H1 (cell line): Measurements from ENCODE around the gene LRRC14B. TPM values are rescaled to one million over a fixed set of nuclear protein-coding genes. Genes with fewer than 3 reads are reported as not detected.

Experiments used
- CTCF ChIA-PET: fragments of 300-600 bp; sonication (Branson Sonifier 250); formaldehyde crosslinking; loops from one replicate; lab custom pipeline; 2021; ENCODE audit not compliant: partially characterized antibody; lab: Charles Lee
- POLR2A ChIA-PET: fragments of 300-600 bp; sonication (Branson Sonifier 250); formaldehyde crosslinking; loops from one replicate; lab custom pipeline; 2021; ENCODE audit warnings: inconsistent platforms; ENCODE audit not compliant: partially characterized antibody; lab: Charles Lee
- DNase-seq, 2 experiments: peaks; one replicate each; pipeline versions ENCODE4 v3.0.0 to v3.0.0-alpha.2; 2010 to 2022; ENCODE audit warnings: low spot score in 2 of 2, low read depth in 1 of 2, mixed read lengths in 1 of 2
- FAIRE-seq: peaks from 2 replicates; lab custom pipeline; 2011; peaks lifted over from hg19 to GRCh38; lab: Jason Lieb, UNC
- H2AFZ ChIP-seq: 2 replicates; pipeline ENCODE4 v1.8.1; 2012; ENCODE audit warnings: low read length, inconsistent platforms
- H2AK5ac ChIP-seq: 2 replicates; pipeline ENCODE4 v1.6.1; 2013; ENCODE audit warnings: low read depth, low read length
- H2BK120ac ChIP-seq: replicated peaks from 2 replicates; pipeline ENCODE3; 2013; ENCODE audit warnings: low read depth, low read length, inconsistent platforms
- H2BK12ac ChIP-seq: 2 replicates; pipeline ENCODE4 v1.6.1; 2013; ENCODE audit warnings: low read depth, low read length
- H2BK15ac ChIP-seq: 2 replicates; pipeline ENCODE4 v1.6.1; 2013; ENCODE audit warnings: low read length
- H2BK20ac ChIP-seq: 2 replicates; pipeline ENCODE4 v1.6.1; 2013; ENCODE audit warnings: low read length
- H2BK5ac ChIP-seq: 2 replicates; pipeline ENCODE4 v1.6.1; 2013; ENCODE audit warnings: low read depth, low read length
- H3K14ac ChIP-seq: 2 replicates; pipeline ENCODE4 v1.6.1; 2013; ENCODE audit warnings: inconsistent platforms; ENCODE audit not compliant: insufficient read length
- H3K18ac ChIP-seq: 2 replicates; pipeline ENCODE4 v1.6.1; 2013; ENCODE audit warnings: low read length; ENCODE audit errors: extremely low read depth
- H3K23ac ChIP-seq: 2 replicates; pipeline ENCODE4 v1.6.1; 2013; ENCODE audit warnings: inconsistent platforms; ENCODE audit not compliant: insufficient read length
- H3K23me2 ChIP-seq: 2 replicates; pipeline ENCODE4 v1.6.1; 2013; ENCODE audit warnings: low read depth, low read length
- H3K27ac ChIP-seq: 2 replicates; pipeline ENCODE4 v1.6.1; 2011; ENCODE audit warnings: low read depth, low read length, inconsistent platforms
- H3K27me3 ChIP-seq, 4 experiments: replicated peaks in 1 of 4; 1 replicate in 1 of 4; 2 replicates in 3 of 4; pipeline versions ENCODE4 v1.6.1 to v1.8.1; 2011 to 2013; ENCODE audit warnings: low read length in 3 of 4, mild to moderate bottlenecking in 3 of 4, inconsistent platforms in 2 of 4, mixed read lengths in 2 of 4, moderate library complexity in 1 of 4; ENCODE audit not compliant: control insufficient read depth in 3 of 4, insufficient read depth in 3 of 4; ENCODE audit errors: extremely low read depth in 1 of 4
- H3K36me3 ChIP-seq, 4 experiments: 2 replicates each; pipeline versions ENCODE4 v1.6.1 to v1.8.1; 2011 to 2013; ENCODE audit warnings: mild to moderate bottlenecking in 4 of 4, low read length in 3 of 4, moderate library complexity in 2 of 4, control low read depth in 1 of 4, inconsistent platforms in 1 of 4; ENCODE audit not compliant: insufficient read depth in 4 of 4, control insufficient read depth in 2 of 4
- H3K4ac ChIP-seq: replicated peaks from 2 replicates; pipeline ENCODE3; 2013; ENCODE audit warnings: low read length, low read depth, mixed read lengths, inconsistent platforms; ENCODE audit not compliant: insufficient read length
- H3K4me1 ChIP-seq, 4 experiments: replicated peaks in 1 of 4; 1 replicate in 1 of 4; 2 replicates in 3 of 4; pipeline versions ENCODE4 v1.6.1 to v1.8.1; 2011 to 2013; ENCODE audit warnings: low read length in 3 of 4, inconsistent platforms in 2 of 4, mixed read lengths in 1 of 4; ENCODE audit not compliant: insufficient read depth in 4 of 4, control insufficient read depth in 3 of 4
- H3K4me2 ChIP-seq, 2 experiments: 2 replicates each; pipeline versions ENCODE4 v1.6.1 to v1.8.1; 2011 to 2013; ENCODE audit warnings: low read depth in 2 of 2, low read length in 2 of 2, control low read depth in 1 of 2, inconsistent platforms in 1 of 2, mild to moderate bottlenecking in 1 of 2; ENCODE audit not compliant: insufficient read depth in 1 of 2
- H3K4me3 ChIP-seq, 4 experiments: fragments of 200-600, 300-600 bp in 1 of 4; sonication (generic), shearing (Covaris generic), sonication (Bioruptor Twin) in 1 of 4; 2 replicates each; pipeline versions ENCODE4 v1.5.1 to v1.8.1; 2011 to 2016; ENCODE audit warnings: low read length in 4 of 4, low read depth in 3 of 4, control low read depth in 2 of 4, inconsistent platforms in 2 of 4, mild to moderate bottlenecking in 2 of 4, mixed read lengths in 1 of 4, moderate library complexity in 1 of 4; ENCODE audit not compliant: insufficient read depth in 2 of 4; ENCODE audit errors: extremely low read depth in 1 of 4
- H3K56ac ChIP-seq: replicated peaks from 2 replicates; pipeline ENCODE3; 2013; ENCODE audit warnings: low read depth, mild to moderate bottlenecking, mixed read lengths, low read length, inconsistent platforms; ENCODE audit not compliant: insufficient read length
- H3K79me1 ChIP-seq: 2 replicates; pipeline ENCODE4 v1.6.1; 2013; ENCODE audit warnings: low read depth, low read length, control low read depth
- H3K79me2 ChIP-seq, 2 experiments: 2 replicates each; pipeline versions ENCODE4 v1.6.1 to v1.8.1; 2012 to 2013; ENCODE audit warnings: low read length in 2 of 2, mild to moderate bottlenecking in 2 of 2, inconsistent platforms in 1 of 2; ENCODE audit not compliant: insufficient read depth in 2 of 2, control insufficient read depth in 1 of 2
- H3K9ac ChIP-seq, 4 experiments: replicated peaks in 1 of 4; 1 replicate in 1 of 4; 2 replicates in 3 of 4; pipeline versions ENCODE4 v1.6.1 to v1.8.1; 2011 to 2013; ENCODE audit warnings: low read depth in 3 of 4, low read length in 3 of 4, control low read depth in 2 of 4, mild to moderate bottlenecking in 2 of 4, moderate library complexity in 2 of 4, inconsistent platforms in 1 of 4; ENCODE audit errors: extremely low read depth in 1 of 4
- H3K9me3 ChIP-seq, 2 experiments: 2 replicates each; pipeline versions ENCODE4 v1.6.1 to v1.8.1; 2012 to 2013; ENCODE audit warnings: mild to moderate bottlenecking in 2 of 2, moderate library complexity in 2 of 2, control low read depth in 1 of 2, inconsistent platforms in 1 of 2, low read depth in 1 of 2, low read length in 1 of 2, mixed read lengths in 1 of 2; ENCODE audit not compliant: insufficient read depth in 2 of 2
- H4K20me1 ChIP-seq, 2 experiments: replicated peaks in 1 of 2; 2 replicates each; pipeline versions ENCODE3 to v1.8.1; 2011 to 2013; ENCODE audit warnings: inconsistent platforms in 2 of 2, low read length in 2 of 2, mild to moderate bottlenecking in 1 of 2; ENCODE audit not compliant: insufficient read depth in 2 of 2, control insufficient read depth in 1 of 2
- H4K5ac ChIP-seq: 2 replicates; pipeline ENCODE4 v1.6.1; 2013; ENCODE audit warnings: low read length, low read depth, mixed read lengths, inconsistent platforms; ENCODE audit not compliant: insufficient read length
- H4K8ac ChIP-seq: 2 replicates; pipeline ENCODE4 v1.8.0; 2013; ENCODE audit warnings: mild to moderate bottlenecking, moderate library complexity, low read length, inconsistent platforms; ENCODE audit not compliant: insufficient read depth; ENCODE audit errors: extremely low read depth
- H4K91ac ChIP-seq: replicated peaks from 2 replicates; pipeline ENCODE3; 2013; ENCODE audit warnings: low read length, mixed read lengths, inconsistent platforms; ENCODE audit not compliant: insufficient read length
- EGR1 ChIP-seq: IDR thresholded peaks from 2 replicates; pipeline ENCODE4 v1.6.1; 2011; ENCODE audit warnings: low read depth, low read length, borderline replicate concordance
- GTF2F1 ChIP-seq: IDR thresholded peaks from 2 replicates; pipeline ENCODE4 v1.6.1; 2012; ENCODE audit warnings: low read depth, low read length, improper control_type of control experiment, borderline replicate concordance
- KDM4A ChIP-seq: IDR thresholded peaks from one replicate; pipeline ENCODE4 v1.7.1; 2012; ENCODE audit warnings: low read depth, mild to moderate bottlenecking, moderate library complexity, low read length, inconsistent platforms; ENCODE audit not compliant: severe bottlenecking
- RBBP5 ChIP-seq: IDR thresholded peaks from 2 replicates; pipeline ENCODE4 v1.7.1; 2012; ENCODE audit warnings: low read depth, mild to moderate bottlenecking, inconsistent platforms, low read length, moderate library complexity, borderline replicate concordance
- SP4 ChIP-seq: IDR thresholded peaks from 2 replicates; pipeline ENCODE4 v1.6.1; 2012; ENCODE audit warnings: low read length, inconsistent platforms
- TCF12 ChIP-seq: IDR thresholded peaks from 2 replicates; pipeline ENCODE4 v1.6.1; 2011; ENCODE audit warnings: low read depth, mild to moderate bottlenecking, low read length
- WGBS, 2 experiments: shearing (Covaris generic) in 1 of 2; methylation state at CpG; one replicate each; pipeline versions ENCODE4 v1.1.6 to v1.1.7; 2013 to 2015; ENCODE audit warnings: low lambda C conversion rate in 2 of 2, mixed read lengths in 2 of 2, inconsistent platforms in 1 of 2, low coverage in 1 of 2, missing lambda C conversion rate in 1 of 2; ENCODE audit not compliant: insufficient replicate concordance in 2 of 2, insufficient coverage in 1 of 2, insufficient read length in 1 of 2; ENCODE audit errors: extremely low coverage in 1 of 2, missing lambda C conversion rate in 1 of 2; 5-methylcytosine and 5-hydroxymethylcytosine counted together
- polyA plus RNA-seq, 7 experiments: library from polyadenylated mRNA; depleted of rRNA in 3 of 7; stranded (reverse) in 5 of 7; unstranded in 2 of 7; fragments of >200 nt in 5 of 7; fragments of 200-250 nt in 2 of 7; gene quantifications; 1 replicate in 5 of 7; 2 replicates in 1 of 7; 4 replicates in 1 of 7; pipeline versions ENCODE4 v1.2.1 to v1.2.3, GENCODE V29; 2011 to 2013; ENCODE audit warnings: missing spikeins in 2 of 7, mixed read lengths in 2 of 7
- total RNA-seq: library from RNA; stranded (reverse); fragmentation: NEBNext Ultra II Directional; extraction: Animal tissue kit (Norgen Biotek cat#: 25700); gene quantifications from 2 replicates; pipeline ENCODE4 v1.2.1, GENCODE V29; 2021

Gene LRRC14B
- total and polyA plus RNA-seq, 2 of the 8 experiments (the other 6 are each of a cell fraction or from before 2014, with no cell fraction given) = not detected

GRCh38 chr5:199197-199949 lies 8.1 kb downstream of the LRRC14B start:
- H3K4me1 ChIP-seq = no peaks in the 10 kb centered on the region
- no peak overlapping the region for H3K56ac ChIP-seq
- no peak for FAIRE-seq
- ChIA-PET CTCF (interaction anchor here (0.6 to 2.4 kb wide), 5 partner anchors 11 to 158 kb away, joined by 3 to 18 read pairs (median 4); no protein-coding TSS in a partner anchor), POLR2A (interaction anchor here (0.5 to 0.7 kb wide), 3 partner anchors 17 to 146 kb away, joined by 3 read pairs; no protein-coding TSS in a partner anchor)
- no peaks in the 10 kb centered on the region for H3K27me3 ChIP-seq
- H3K14ac ChIP-seq = no peak overlapping the region
- no peak overlapping the region for H3K18ac ChIP-seq
- H4K5ac ChIP-seq = no peak overlapping the region
- no peak overlapping the region for H4K91ac ChIP-seq
- H2AK5ac ChIP-seq = no peak overlapping the region
- no peak overlapping the region for H2AFZ ChIP-seq
- no peak overlapping the region; the same call in 1 of the 2 replicates for H4K8ac ChIP-seq
- H2BK5ac ChIP-seq = no peak overlapping the region
- no peak overlapping the region for H3K27ac ChIP-seq
- H2BK12ac ChIP-seq = no peak overlapping the region
- no peak overlapping the region for H2BK120ac ChIP-seq
- no peak overlapping the region for H3K4me2 ChIP-seq
- no peak overlapping the region for H3K4ac ChIP-seq
- peaks cover 0 to 5% (median 3%) of the 10 kb centered on the region in 4 experiments; a peak in 3 of 8 replicates for H3K36me3 ChIP-seq
- peaks cover 3 to 13% of the 10 kb centered on the region in 2 experiments for H4K20me1 ChIP-seq
- H3K9ac ChIP-seq = no peak overlapping the region
- TF ChIP-seq EGR1 = peak; percentile 51; the same call in 1 of the 2 replicates
- TF ChIP-seq TCF12 = no peak
- TF ChIP-seq RBBP5 = no peak
- no peak for TF ChIP-seq KDM4A
- no peak for TF ChIP-seq SP4
- TF ChIP-seq GTF2F1 = no peak
- no peak overlapping the region for H3K23ac ChIP-seq
- no peak overlapping the region for H2BK20ac ChIP-seq
- no peaks in the 10 kb centered on the region for H3K79me2 ChIP-seq
- WGBS, 2 experiments = 93% methylated on average over 12 of the region's 16 CpGs; no CpG with 5 or more reads in 1 of the 2 experiments
- H3K4me3 ChIP-seq = no peak overlapping the region
- H3K79me1 ChIP-seq = no peaks in the 10 kb centered on the region
- DNase-seq = no peak
- H3K9me3 ChIP-seq = no peaks in the 10 kb centered on the region
- H2BK15ac ChIP-seq = no peak overlapping the region
- no peaks in the 10 kb centered on the region for H3K23me2 ChIP-seq
